SK-MEL-5 (cell line): ENCODE data around the gene ESRRB. TPM values are rescaled to one million over a fixed set of nuclear protein-coding genes. Genes with fewer than 3 reads are reported as not detected.
A peak's percentile ranks its signal among the peaks of the same experiment; 100 is the strongest.

Experiments used
- DNase-seq: peaks from one replicate; pipeline ENCODE4 v3.0.0-alpha.2; 2016; ENCODE audit warnings: low read depth, low spot score
- in situ Hi-C: cut with HindIII; loops from 2 replicates; pipeline ENCODE4 v1.10.0; 2016; ENCODE audit warnings: low sequenced_read_pairs, high pct_unique_total_duplicates, low pct_unique_long_range_greater_than_20kb
- total RNA-seq: library from RNA; depleted of rRNA; stranded (reverse); fragments of >200 nt; shearing (Covaris generic); gene quantifications from 2 replicates; pipeline ENCODE4 v1.2.3, GENCODE V29; 2014

The ESRRB gene
- total RNA-seq, 1 experiment from 2014 or later: not detected

DNA sequence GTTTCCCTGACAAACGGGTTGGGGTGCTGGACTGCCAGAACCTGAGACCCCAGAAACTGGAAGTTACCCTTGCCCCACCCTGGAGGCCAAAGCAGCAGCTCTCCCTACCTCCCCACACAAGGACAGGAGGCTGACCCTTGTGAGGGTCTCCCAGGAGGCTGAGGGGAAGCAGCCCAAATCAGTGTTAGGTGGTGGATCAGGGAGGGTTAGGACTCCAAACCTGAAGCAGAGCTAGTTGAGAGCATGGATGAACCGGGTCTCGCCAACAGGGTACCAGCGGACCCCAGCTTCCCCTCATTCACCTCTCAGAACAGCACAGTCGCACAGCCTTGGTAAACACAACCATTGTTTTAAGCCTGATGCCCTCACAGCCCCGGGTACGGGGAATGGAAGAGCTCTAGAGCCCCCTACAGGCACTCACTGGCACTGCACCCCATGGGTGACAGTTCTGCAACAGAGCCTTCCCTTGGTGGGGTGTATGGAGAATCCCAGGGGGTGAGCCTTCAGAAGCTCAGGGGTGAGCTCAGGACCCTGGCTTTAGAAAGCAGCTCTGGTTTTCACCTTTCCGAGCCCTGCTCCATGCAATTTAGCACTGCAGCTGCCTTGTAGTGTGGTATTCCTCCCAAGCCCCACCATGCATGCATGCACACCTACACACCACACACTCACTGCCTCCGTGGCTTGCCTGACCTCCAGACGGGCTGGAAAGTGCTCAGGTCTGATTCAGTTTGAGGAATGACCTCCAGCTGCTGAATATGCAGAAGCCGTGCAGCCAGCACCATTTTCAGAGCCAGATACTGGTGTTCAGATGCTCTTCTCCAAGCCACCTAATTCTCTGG, 11.2 kb downstream of the ESRRB start:
- in situ Hi-C loops: no loop called here

DNA sequence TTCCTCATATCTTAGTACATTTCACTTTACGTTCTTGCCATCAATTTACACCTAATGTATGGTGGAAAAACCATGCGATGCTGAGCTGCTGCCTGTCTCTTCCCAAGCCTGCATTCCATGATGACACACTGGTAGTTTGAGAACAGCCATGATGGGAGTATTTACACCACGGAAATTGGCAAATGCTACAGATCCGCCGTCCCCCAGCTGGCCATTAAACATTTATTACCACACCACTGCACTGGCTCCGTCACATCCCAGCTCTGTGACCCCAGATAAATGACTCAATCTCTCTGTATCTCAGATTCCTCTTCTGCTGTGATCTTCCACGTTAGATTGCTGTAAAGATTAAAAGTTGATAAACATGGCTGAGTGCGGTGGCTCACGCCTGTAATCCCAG, 13.9 kb downstream of the ESRRB start:
- DNase-seq: no peak
- in situ Hi-C loops: no loop called here

More for the DNA sequence above, 11.2 kb downstream of the ESRRB start:
- peak; percentile 74 for DNase-seq

- in situ Hi-C loops: no loop called here
- DNase-seq: no peak
Measured at GRCh38 chr14:76390621-76391020, 14.7 kb downstream of the ESRRB start.

GRCh38 chr14:76391981-76392690, 16.2 kb downstream of the ESRRB start:
- DNase-seq: peak; percentile 7
- in situ Hi-C loops: no loop called here

GRCh38 chr14:76394569-76394968, 18.6 kb downstream of the ESRRB start:
- in situ Hi-C loops: no loop called here
- no peak for DNase-seq

DNA sequence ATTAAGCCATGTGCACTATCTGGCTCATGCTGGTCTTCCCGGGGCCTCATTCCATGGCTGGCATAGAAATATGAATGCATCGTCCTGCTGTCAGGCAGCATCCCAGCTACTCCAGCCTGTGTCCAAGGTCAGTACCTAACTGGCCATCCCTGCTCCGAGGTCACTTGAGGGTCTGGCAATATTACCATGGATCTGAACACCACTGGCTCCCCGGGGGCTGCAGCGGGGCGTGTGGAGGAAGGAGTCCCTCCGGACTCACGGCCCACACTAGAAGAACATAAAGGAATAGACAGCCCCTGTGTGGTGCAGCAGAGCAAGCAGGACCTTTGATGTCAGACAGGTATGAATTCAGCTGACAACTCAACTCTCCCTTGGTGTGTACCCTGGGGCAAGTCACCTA, 19.2 kb downstream of the ESRRB start:
- in situ Hi-C loops: no loop called here
- no peak for DNase-seq

- in situ Hi-C loops: no loop called here
- DNase-seq: no peak
Measured at GRCh38 chr14:76396714-76397187, 20.8 kb downstream of the ESRRB start.

DNA sequence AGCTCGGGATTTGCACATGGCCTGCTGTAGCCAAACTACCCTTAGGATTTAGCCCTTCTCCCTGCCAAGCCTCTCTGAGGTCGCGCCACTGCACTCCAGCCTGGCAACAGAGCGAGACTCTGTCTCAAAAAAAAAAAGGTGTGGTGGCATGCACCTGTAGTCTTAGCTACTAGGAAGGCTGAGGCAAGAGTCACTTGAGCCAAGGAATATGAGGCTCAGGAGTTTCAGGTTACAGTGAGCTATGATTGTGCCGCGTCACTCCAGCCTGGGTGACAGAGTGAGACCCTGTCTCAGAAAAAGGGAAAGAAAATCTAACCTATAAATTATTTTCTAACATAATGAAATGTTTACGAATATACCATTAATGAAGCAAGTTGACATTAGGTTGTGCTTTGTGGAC, 29.7 kb downstream of the ESRRB start:
- DNase-seq: no peak
- in situ Hi-C loops: no loop called here

- no peak for DNase-seq
- in situ Hi-C loops: no loop called here
Measured at GRCh38 chr14:76407449-76408150, 31.7 kb downstream of the ESRRB start.

GRCh38 chr14:76408877-76409276, 32.9 kb downstream of the ESRRB start:
- in situ Hi-C loops: no loop called here
- DNase-seq: no peak

GRCh38 chr14:76412501-76412900, 36.6 kb downstream of the ESRRB start:
- no peak for DNase-seq
- in situ Hi-C loops: no loop called here

- in situ Hi-C loops: no loop called here
- DNase-seq: no peak
Measured at GRCh38 chr14:76413106-76413961, 37.4 kb downstream of the ESRRB start.

DNA sequence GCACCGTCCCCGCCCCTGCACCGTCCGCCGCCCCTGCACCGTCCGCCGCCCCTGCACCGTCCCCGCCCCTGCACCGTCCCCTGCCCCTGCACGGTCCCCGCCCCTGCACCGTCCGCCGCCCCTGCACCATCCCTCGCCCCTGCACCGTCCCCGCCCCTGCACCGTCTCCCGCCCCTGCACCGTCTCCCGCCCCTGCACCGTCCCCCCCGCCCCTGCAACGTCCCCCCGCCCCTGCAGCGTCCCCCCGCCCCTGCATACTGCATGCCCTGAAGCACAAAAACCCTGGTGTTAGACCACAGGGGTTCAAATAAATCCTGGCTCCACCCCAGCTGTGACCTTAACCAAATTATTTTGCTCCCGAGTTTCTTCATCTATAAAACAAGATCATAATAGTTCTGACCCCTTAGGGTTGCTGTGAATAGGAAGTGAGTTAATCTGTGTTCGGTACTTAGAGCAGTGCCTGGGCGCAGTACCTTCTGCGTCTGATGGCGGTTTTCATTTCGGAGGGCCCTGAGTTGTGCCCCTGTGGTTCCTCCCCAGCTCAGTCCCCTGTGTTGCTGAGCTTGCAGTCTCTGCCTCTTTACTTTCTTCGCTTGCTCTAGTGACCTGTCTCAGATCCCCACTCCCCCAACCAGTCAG, 38.1 kb downstream of the ESRRB start:
- in situ Hi-C loops: no loop called here
- DNase-seq: no peak

GRCh38 chr14:76419399-76419798, 43.5 kb downstream of the ESRRB start:
- in situ Hi-C loops: no loop called here
- no peak for DNase-seq

- in situ Hi-C loops: no loop called here
Measured at GRCh38 chr14:76420827-76421226, 44.9 kb downstream of the ESRRB start.

GRCh38 chr14:76421662-76422061, 45.7 kb downstream of the ESRRB start:
- in situ Hi-C loops: no loop called here
- DNase-seq: no peak

More at GRCh38 chr14:76420827-76421226, 44.9 kb downstream of the ESRRB start:
- no peak for DNase-seq

GRCh38 chr14:76422662-76423061, 46.7 kb downstream of the ESRRB start:
- no peak for DNase-seq
- in situ Hi-C loops: no loop called here
